Measurements from ENCODE around the gene FABP3. TPM values are rescaled to one million over a fixed set of nuclear protein-coding genes. Genes with fewer than 3 reads are reported as not detected.

The FABP3 gene
- total RNA-seq, 1 donor from 2014 or later, result 1.1 TPM

GRCh38 chr1:31354283-31354682, 18.6 kb downstream of the FABP3 start:
- H3K4me1 Mint-ChIP-seq (ENCODE audit: unreplicated experiment), result no peaks in the 10 kb centered on the region
- H3K36me3 Mint-ChIP-seq (ENCODE audit: low read depth, unreplicated experiment), result peaks cover 19% of the 10 kb centered on the region
- TF ChIP-seq CTCF (IDR thresholded peaks at IDR 0.05; ENCODE audit: unreplicated experiment), result no peak
- no peak overlapping the region for H3K4me3 Mint-ChIP-seq (ENCODE audit: unreplicated experiment)
- no peaks in the 10 kb centered on the region for H3K9me3 Mint-ChIP-seq (ENCODE audit: unreplicated experiment)
- no peaks in the 10 kb centered on the region for H3K27me3 Mint-ChIP-seq (ENCODE audit: unreplicated experiment)
- H3K27ac Mint-ChIP-seq (ENCODE audit: unreplicated experiment), result no peak overlapping the region
- no peak for DNase-seq (ENCODE audit: low spot score)

GRCh38 chr1:31348449-31348848, 24.4 kb downstream of the FABP3 start:
- Mint-ChIP-seq H3K36me3 (ENCODE audit: low read depth, unreplicated experiment) (peaks cover 11% of the 10 kb centered on the region), H3K4me1 (ENCODE audit: unreplicated experiment) (peaks cover 9% of the 10 kb centered on the region), H3K4me3 (ENCODE audit: unreplicated experiment) (no peak overlapping the region), H3K9me3 (ENCODE audit: unreplicated experiment) (no peaks in the 10 kb centered on the region), H3K27me3 (ENCODE audit: unreplicated experiment) (no peaks in the 10 kb centered on the region), H3K27ac (ENCODE audit: unreplicated experiment) (no peak overlapping the region)
- TF ChIP-seq CTCF (IDR thresholded peaks at IDR 0.05; ENCODE audit: unreplicated experiment), result no peak
- DNase-seq (ENCODE audit: low spot score), result no peak

GRCh38 chr1:31346785-31347184, 26.1 kb downstream of the FABP3 start:
- H3K36me3 Mint-ChIP-seq (ENCODE audit: low read depth, unreplicated experiment), result peaks cover 10% of the 10 kb centered on the region
- no peak for DNase-seq (ENCODE audit: low spot score)
- H3K4me1 Mint-ChIP-seq (ENCODE audit: unreplicated experiment), result peaks cover 9% of the 10 kb centered on the region
- no peak for TF ChIP-seq CTCF (IDR thresholded peaks at IDR 0.05; ENCODE audit: unreplicated experiment)
- no peak overlapping the region for H3K4me3 Mint-ChIP-seq (ENCODE audit: unreplicated experiment)
- no peaks in the 10 kb centered on the region for H3K9me3 Mint-ChIP-seq (ENCODE audit: unreplicated experiment)
- no peak overlapping the region for H3K27ac Mint-ChIP-seq (ENCODE audit: unreplicated experiment)
- no peaks in the 10 kb centered on the region for H3K27me3 Mint-ChIP-seq (ENCODE audit: unreplicated experiment)

- H3K27ac Mint-ChIP-seq (ENCODE audit: unreplicated experiment), result no peak overlapping the region
- H3K27me3 Mint-ChIP-seq (ENCODE audit: unreplicated experiment), result no peaks in the 10 kb centered on the region
- H3K36me3 Mint-ChIP-seq (ENCODE audit: low read depth, unreplicated experiment), result peaks cover 4% of the 10 kb centered on the region
- TF ChIP-seq CTCF (IDR thresholded peaks at IDR 0.05; ENCODE audit: unreplicated experiment), result no peak
- DNase-seq (ENCODE audit: low spot score), result no peak
- peaks cover 9% of the 10 kb centered on the region for H3K4me1 Mint-ChIP-seq (ENCODE audit: unreplicated experiment)
- no peaks in the 10 kb centered on the region for H3K9me3 Mint-ChIP-seq (ENCODE audit: unreplicated experiment)
- no peak overlapping the region for H3K4me3 Mint-ChIP-seq (ENCODE audit: unreplicated experiment)
Observed at GRCh38 chr1:31345635-31346034, 27.2 kb downstream of the FABP3 start.

GRCh38 chr1:31344503-31344902, 28.4 kb downstream of the FABP3 start:
- H3K27ac Mint-ChIP-seq (ENCODE audit: unreplicated experiment), result no peak overlapping the region
- peaks cover 4% of the 10 kb centered on the region for H3K36me3 Mint-ChIP-seq (ENCODE audit: low read depth, unreplicated experiment)
- peak overlapping the region; percentile 8 for H3K4me3 Mint-ChIP-seq (ENCODE audit: unreplicated experiment)
- TF ChIP-seq CTCF (IDR thresholded peaks at IDR 0.05; ENCODE audit: unreplicated experiment), result no peak
- H3K27me3 Mint-ChIP-seq (ENCODE audit: unreplicated experiment), result no peaks in the 10 kb centered on the region
- H3K4me1 Mint-ChIP-seq (ENCODE audit: unreplicated experiment), result peaks cover 9% of the 10 kb centered on the region
- no peaks in the 10 kb centered on the region for H3K9me3 Mint-ChIP-seq (ENCODE audit: unreplicated experiment)
- no peak for DNase-seq (ENCODE audit: low spot score)

Data from endothelial cell (in vitro differentiated cells).